HEK293 (cell line): ENCODE data around the gene GPR179.
A peak's percentile ranks its signal among the peaks of the same experiment; 100 is the strongest.

Experiments used
- CTCF ChIA-PET: fragments of 350-600 bp; formaldehyde crosslinking; extraction: SDS; loops from one replicate; lab custom pipeline; 2021; ENCODE audit warnings: antibody characterized with exemption; lab: Yijun Ruan, JAX
- POLR2A ChIA-PET: fragments of 300-600 bp; formaldehyde crosslinking; extraction: SDS; loops from one replicate; lab custom pipeline; 2020; ENCODE audit warnings: antibody characterized with exemption, inconsistent platforms; lab: Yijun Ruan, JAX
- H3K27ac ChIP-seq: fragments of 200-500 bp; sonication (Bioruptor generic); 2 replicates; pipeline ENCODE4 v1.5.1; 2014; ENCODE audit warnings: low read depth, low read length, control low read depth, inconsistent platforms; ENCODE audit errors: extremely low read depth
- H3K36me3 ChIP-seq, 2 experiments: fragments of 200-500 bp in 1 of 2; sonication (Bioruptor generic) in 1 of 2; 1 replicate in 1 of 2; 2 replicates in 1 of 2; pipeline ENCODE4 v1.5.1; 2014 to 2017; ENCODE audit warnings: inconsistent platforms in 2 of 2, low read length in 2 of 2; ENCODE audit not compliant: control insufficient read depth in 2 of 2, insufficient read depth in 1 of 2
- H3K4me1 ChIP-seq: fragments of 200-500 bp; sonication (Bioruptor generic); 2 replicates; pipeline ENCODE4 v1.5.1; 2014; ENCODE audit warnings: mild to moderate bottlenecking, low read length, inconsistent platforms; ENCODE audit not compliant: control insufficient read depth, insufficient read depth
- H3K4me3 ChIP-seq: 2 replicates; pipeline ENCODE4 v1.5.1; 2011; ENCODE audit warnings: low read depth, mild to moderate bottlenecking, control low read depth, low read length, moderate library complexity
- H3K9me3 ChIP-seq: fragments of 200-500 bp; sonication (Bioruptor generic); 2 replicates; pipeline ENCODE4 v1.5.1; 2014; ENCODE audit warnings: low read depth, low read length, inconsistent platforms; ENCODE audit not compliant: control insufficient read depth, insufficient read depth
- EGR2 ChIP-seq: fragments of 450-650 bp; formaldehyde crosslinking; IDR thresholded peaks from 2 replicates; pipeline ENCODE4 v1.5.1; 2016; ENCODE audit warnings: low read depth, missing biosample characterization, missing genetic modification characterization
- GLIS1 ChIP-seq: fragments of 450-650 bp; formaldehyde crosslinking; IDR thresholded peaks from 2 replicates; pipeline ENCODE4 v1.5.1; 2016; ENCODE audit warnings: missing biosample characterization, missing genetic modification characterization
- KLF10 ChIP-seq: fragments of 450-650 bp; IDR thresholded peaks from 2 replicates; pipeline ENCODE4 v1.5.1; 2018; ENCODE audit warnings: missing biosample characterization, mild to moderate bottlenecking, missing genetic modification characterization
- OSR2 ChIP-seq: fragments of 450-650 bp; formaldehyde crosslinking; IDR thresholded peaks from 2 replicates; pipeline ENCODE4 v1.5.1; 2016; ENCODE audit warnings: missing biosample characterization, missing genetic modification characterization
- ZBTB10 ChIP-seq: fragments of 450-650 bp; formaldehyde crosslinking; IDR thresholded peaks from 2 replicates; pipeline ENCODE4 v1.5.1; 2016; ENCODE audit warnings: missing biosample characterization, missing genetic modification characterization
- ZBTB17 ChIP-seq: fragments of 450-650 bp; formaldehyde crosslinking; IDR thresholded peaks from 2 replicates; pipeline ENCODE4 v1.5.1; 2016; ENCODE audit warnings: missing biosample characterization, missing genetic modification characterization
- ZBTB8A ChIP-seq: fragments of 450-650 bp; formaldehyde crosslinking; IDR thresholded peaks from 2 replicates; pipeline ENCODE4 v1.5.1; 2016; ENCODE audit warnings: missing biosample characterization, missing genetic modification characterization
- ZFHX2 ChIP-seq: fragments of 450-650 bp; formaldehyde crosslinking; conservative IDR thresholded peaks from 2 replicates; pipeline ENCODE4 v1.5.1; 2016; ENCODE audit warnings: missing biosample characterization, missing genetic modification characterization
- ZFP3 ChIP-seq: fragments of 450-650 bp; formaldehyde crosslinking; IDR thresholded peaks from 2 replicates; pipeline ENCODE4 v1.5.1; 2016; ENCODE audit warnings: low read depth, missing biosample characterization, missing genetic modification characterization
- ZNF138 ChIP-seq: fragments of 450-650 bp; formaldehyde crosslinking; IDR thresholded peaks from 2 replicates; pipeline ENCODE4 v1.5.1; 2016; ENCODE audit warnings: missing biosample characterization, missing genetic modification characterization, borderline replicate concordance
- ZNF16 ChIP-seq: fragments of 450-650 bp; formaldehyde crosslinking; IDR thresholded peaks from 2 replicates; pipeline ENCODE4 v1.5.1; 2016; ENCODE audit warnings: low read depth, missing biosample characterization, missing genetic modification characterization
- ZNF169 ChIP-seq: fragments of 450-650 bp; formaldehyde crosslinking; IDR thresholded peaks from 2 replicates; pipeline ENCODE4 v1.5.1; 2016; ENCODE audit warnings: missing biosample characterization, missing genetic modification characterization
- ZNF175 ChIP-seq: fragments of 450-650 bp; formaldehyde crosslinking; IDR thresholded peaks from 2 replicates; pipeline ENCODE4 v1.5.1; 2016; ENCODE audit warnings: missing biosample characterization, missing genetic modification characterization
- ZNF394 ChIP-seq: fragments of 450-650 bp; formaldehyde crosslinking; IDR thresholded peaks from 2 replicates; pipeline ENCODE4 v1.5.1; 2016; ENCODE audit warnings: missing biosample characterization, missing genetic modification characterization, mild to moderate bottlenecking, moderate library complexity, borderline replicate concordance
- ZNF433 ChIP-seq: fragments of 450-650 bp; formaldehyde crosslinking; IDR thresholded peaks from 2 replicates; pipeline ENCODE4 v1.5.1; 2016; ENCODE audit warnings: missing biosample characterization, missing genetic modification characterization, low read depth
- ZNF560 ChIP-seq: fragments of 450-650 bp; formaldehyde crosslinking; IDR thresholded peaks from 2 replicates; pipeline ENCODE4 v1.5.1; 2017; ENCODE audit warnings: missing biosample characterization, missing genetic modification characterization, borderline replicate concordance
- ZNF585B ChIP-seq: fragments of 450-650 bp; formaldehyde crosslinking; IDR thresholded peaks from 2 replicates; pipeline ENCODE4 v1.5.1; 2016; ENCODE audit warnings: missing biosample characterization, missing genetic modification characterization
- ZNF629 ChIP-seq: fragments of 450-650 bp; formaldehyde crosslinking; IDR thresholded peaks from 2 replicates; pipeline ENCODE4 v1.5.1; 2017; ENCODE audit warnings: missing biosample characterization, missing genetic modification characterization
- ZNF654 ChIP-seq: fragments of 450-650 bp; formaldehyde crosslinking; IDR thresholded peaks from 2 replicates; pipeline ENCODE4 v1.5.1; 2016; ENCODE audit warnings: low read depth, missing biosample characterization, missing genetic modification characterization
- ZNF660 ChIP-seq: fragments of 450-650 bp; IDR thresholded peaks from 2 replicates; pipeline ENCODE4 v1.5.1; 2018; ENCODE audit warnings: missing biosample characterization, mild to moderate bottlenecking, missing genetic modification characterization
- ZNF76 ChIP-seq: fragments of 450-650 bp; formaldehyde crosslinking; IDR thresholded peaks from 2 replicates; pipeline ENCODE4; 2016; ENCODE audit warnings: low read depth, missing biosample characterization, missing genetic modification characterization, borderline replicate concordance
- ZNF791 ChIP-seq: fragments of 450-650 bp; formaldehyde crosslinking; IDR thresholded peaks from 2 replicates; pipeline ENCODE4 v1.5.1; 2016; ENCODE audit warnings: missing biosample characterization, missing genetic modification characterization
- ZNF837 ChIP-seq: fragments of 450-650 bp; formaldehyde crosslinking; IDR thresholded peaks from 2 replicates; pipeline ENCODE4 v1.5.1; 2016; ENCODE audit warnings: missing biosample characterization, missing genetic modification characterization
- ZSCAN30 ChIP-seq: fragments of 450-650 bp; IDR thresholded peaks from 2 replicates; pipeline ENCODE4 v1.5.1; 2018; ENCODE audit warnings: missing biosample characterization, mild to moderate bottlenecking, missing genetic modification characterization, moderate library complexity
- TF ChIP-seq, protein P1 (sequence below): fragments of 450-650 bp; formaldehyde crosslinking; IDR thresholded peaks from 2 replicates; pipeline ENCODE4 v1.5.1; 2016; ENCODE audit warnings: missing biosample characterization, missing genetic modification characterization
- TF ChIP-seq, protein P2 (sequence below): fragments of 450-650 bp; formaldehyde crosslinking; IDR thresholded peaks from 2 replicates; pipeline ENCODE4 v1.5.1; 2016; ENCODE audit warnings: missing biosample characterization, missing genetic modification characterization

The GPR179 gene

DNA sequence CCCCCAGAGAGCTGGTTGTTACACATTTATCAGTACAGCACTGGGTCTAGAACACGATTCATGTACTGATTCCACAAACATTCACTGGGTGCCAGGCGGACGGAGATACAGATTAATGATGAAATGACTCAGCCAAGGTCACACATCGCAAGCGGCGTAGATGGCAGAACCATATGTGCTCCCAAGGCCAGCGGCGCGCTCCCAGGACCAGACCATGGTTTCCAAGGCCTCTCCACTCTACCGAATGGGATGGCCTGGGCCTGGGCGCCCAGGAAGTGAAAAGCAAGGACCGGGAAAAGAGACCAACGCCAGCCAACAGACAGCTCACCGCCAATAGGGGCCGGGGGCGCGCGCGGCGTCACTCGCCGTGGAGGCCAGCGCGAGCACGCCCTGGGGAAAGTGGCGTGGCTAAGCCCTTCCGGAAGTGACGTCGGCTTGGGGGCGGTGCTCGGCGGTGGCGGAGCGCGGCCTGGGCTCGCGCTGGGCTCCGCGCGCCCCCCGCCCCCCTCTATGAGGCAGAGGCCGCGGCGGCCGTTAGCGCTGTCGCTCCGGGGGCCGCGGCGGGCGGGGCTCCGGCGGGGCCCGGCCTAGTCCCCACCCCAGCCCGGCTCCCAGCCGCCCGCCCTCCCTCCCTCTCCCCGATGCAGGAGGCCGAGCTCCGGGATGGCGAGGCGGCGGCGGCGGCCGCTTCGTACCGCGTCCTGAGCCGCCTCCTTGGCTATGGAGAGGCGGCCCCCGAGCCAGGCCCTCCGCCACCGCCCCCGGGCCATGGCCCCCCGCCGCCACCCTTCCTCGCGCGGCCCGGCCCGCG lies 7.9 kb upstream of the GPR179 start, which contains the start of gene SOCS7 (continued):
- TF ChIP-seq, protein P1, sequence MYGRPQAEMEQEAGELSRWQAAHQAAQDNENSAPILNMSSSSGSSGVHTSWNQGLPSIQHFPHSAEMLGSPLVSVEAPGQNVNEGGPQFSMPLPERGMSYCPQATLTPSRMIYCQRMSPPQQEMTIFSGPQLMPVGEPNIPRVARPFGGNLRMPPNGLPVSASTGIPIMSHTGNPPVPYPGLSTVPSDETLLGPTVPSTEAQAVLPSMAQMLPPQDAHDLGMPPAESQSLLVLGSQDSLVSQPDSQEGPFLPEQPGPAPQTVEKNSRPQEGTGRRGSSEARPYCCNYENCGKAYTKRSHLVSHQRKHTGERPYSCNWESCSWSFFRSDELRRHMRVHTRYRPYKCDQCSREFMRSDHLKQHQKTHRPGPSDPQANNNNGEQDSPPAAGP (tag by site-specific recombination): peak; percentile 49; the same call in 1 of the 2 replicates
- TF ChIP-seq ZBTB10: no peak

GRCh38 chr17:38350035-38350434 lies 6.3 kb upstream of the GPR179 start:
- CTCF ChIA-PET: interaction anchor here (0.6 to 11.1 kb wide), 23 partner anchors 11 to 318 kb away, joined by 3 to 324 read pairs (median 8); no protein-coding TSS in a partner anchor
- H3K4me3 ChIP-seq: no peak overlapping the region
- POLR2A ChIA-PET: interaction anchor here (1.0 to 2.8 kb wide), 3 partner anchors 64 to 67 kb away, joined by 3 to 45 read pairs (median 8); no protein-coding TSS in a partner anchor
- no peaks in the 10 kb centered on the region for H3K9me3 ChIP-seq
- H3K36me3 ChIP-seq: no peaks in the 10 kb centered on the region
- peak overlapping the region; percentile 22; the same call in 1 of the 2 replicates for H3K27ac ChIP-seq
- TF ChIP-seq ZNF560 (tag by site-specific recombination) (no peak), GLIS1 (tag by site-specific recombination) (peak; percentile 7; the same call in 1 of the 2 replicates), ZNF791 (tag by site-specific recombination) (no peak), ZNF175 (no peak), ZNF629 (no peak), ZNF585B (tag by site-specific recombination) (no peak), ZFP3 (tag by site-specific recombination) (0 out of 2 replicates have a peak, but pooled peaks have one; percentile 39)
- peaks cover 10% of the 10 kb centered on the region for H3K4me1 ChIP-seq

DNA sequence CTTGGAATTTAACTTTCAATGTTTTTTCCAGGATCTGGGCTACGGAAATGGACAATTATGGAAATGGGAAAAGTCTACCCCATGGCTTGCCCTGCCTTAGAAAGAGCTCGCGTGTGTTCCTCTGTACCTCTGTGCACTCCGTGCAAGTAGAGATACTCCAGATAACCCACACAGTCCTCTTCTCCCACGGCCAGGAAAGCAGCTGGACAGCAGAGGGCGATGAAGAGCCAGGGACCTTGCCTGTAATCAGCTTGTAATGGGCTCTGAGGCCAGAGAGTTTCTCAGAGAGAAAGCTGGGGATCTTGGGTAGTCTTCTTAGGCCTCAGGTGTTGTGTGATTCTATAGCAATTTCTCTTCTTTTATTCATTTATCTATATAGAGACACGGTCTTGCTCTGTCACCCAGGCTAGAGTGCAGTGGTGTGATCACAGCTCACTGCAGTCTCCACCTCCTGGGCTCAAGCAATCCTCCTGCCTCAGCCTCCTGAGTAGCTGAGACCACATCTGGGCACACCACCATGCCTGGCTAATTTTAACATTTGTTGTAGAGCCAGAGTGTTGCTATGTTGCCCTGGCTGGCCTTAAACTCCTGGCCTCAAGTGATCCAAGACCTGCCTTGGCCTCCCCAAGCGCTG lies 5.5 kb upstream of the GPR179 start:
- Histone ChIP-seq H3K4me1 (peaks cover 10% of the 10 kb centered on the region), H3K4me3 (no peak overlapping the region), H3K27ac (peak overlapping the region; percentile 53), H3K9me3 (no peaks in the 10 kb centered on the region), H3K36me3 (no peaks in the 10 kb centered on the region)
- POLR2A ChIA-PET: interaction anchor here (0.6 to 2.8 kb wide), 6 partner anchors 16 to 254 kb away, joined by 3 to 45 read pairs (median 3); no protein-coding TSS in a partner anchor
- TF ChIP-seq ZNF16: no peak
- TF ChIP-seq ZNF654 (tag by site-specific recombination): peak; percentile 89
- TF ChIP-seq, protein P2, sequence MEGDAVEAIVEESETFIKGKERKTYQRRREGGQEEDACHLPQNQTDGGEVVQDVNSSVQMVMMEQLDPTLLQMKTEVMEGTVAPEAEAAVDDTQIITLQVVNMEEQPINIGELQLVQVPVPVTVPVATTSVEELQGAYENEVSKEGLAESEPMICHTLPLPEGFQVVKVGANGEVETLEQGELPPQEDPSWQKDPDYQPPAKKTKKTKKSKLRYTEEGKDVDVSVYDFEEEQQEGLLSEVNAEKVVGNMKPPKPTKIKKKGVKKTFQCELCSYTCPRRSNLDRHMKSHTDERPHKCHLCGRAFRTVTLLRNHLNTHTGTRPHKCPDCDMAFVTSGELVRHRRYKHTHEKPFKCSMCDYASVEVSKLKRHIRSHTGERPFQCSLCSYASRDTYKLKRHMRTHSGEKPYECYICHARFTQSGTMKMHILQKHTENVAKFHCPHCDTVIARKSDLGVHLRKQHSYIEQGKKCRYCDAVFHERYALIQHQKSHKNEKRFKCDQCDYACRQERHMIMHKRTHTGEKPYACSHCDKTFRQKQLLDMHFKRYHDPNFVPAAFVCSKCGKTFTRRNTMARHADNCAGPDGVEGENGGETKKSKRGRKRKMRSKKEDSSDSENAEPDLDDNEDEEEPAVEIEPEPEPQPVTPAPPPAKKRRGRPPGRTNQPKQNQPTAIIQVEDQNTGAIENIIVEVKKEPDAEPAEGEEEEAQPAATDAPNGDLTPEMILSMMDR (tag by site-specific recombination): peak; percentile 73; the same call in 1 of the 2 replicates
- no peak for TF ChIP-seq ZNF138 (tag by site-specific recombination)
- peak; percentile 79 for TF ChIP-seq ZBTB17
- peak; percentile 65 for TF ChIP-seq ZFHX2
- TF ChIP-seq ZNF433: no peak
- TF ChIP-seq ZBTB8A (tag by site-specific recombination): 0 out of 2 replicates have a peak, but pooled peaks have one; percentile 24
- TF ChIP-seq ZNF76 (tag by site-specific recombination): 0 out of 2 replicates have a peak, but pooled peaks have one; percentile 44
- peak; percentile 81 for TF ChIP-seq ZNF660 (tag by site-specific recombination)
- no peak for TF ChIP-seq ZNF837 (tag by site-specific recombination)
- TF ChIP-seq ZNF169 (tag by site-specific recombination): no peak
- 0 out of 2 replicates have a peak, but pooled peaks have one; percentile 61 for TF ChIP-seq ZSCAN30 (tag by site-specific recombination)
- TF ChIP-seq EGR2 (tag by site-specific recombination): 0 out of 2 replicates have a peak, but pooled peaks have one; percentile 24
- peak; percentile 79 for TF ChIP-seq ZNF394 (tag by site-specific recombination)
- 0 out of 2 replicates have a peak, but pooled peaks have one; percentile 29 for TF ChIP-seq KLF10 (tag by site-specific recombination)
- no peak for TF ChIP-seq OSR2 (tag by site-specific recombination)
- CTCF ChIA-PET: interaction anchor here (0.6 to 11.1 kb wide), 43 partner anchors 12 to 846 kb away, joined by 3 to 324 read pairs (median 5); partner anchors contain the start of genes ARHGAP23 and RPL23
